Activated effector memory CD4-positive, alpha-beta T cell treated with anti-CD3 and anti-CD28 coated beads, Interleukin-2, amount 50 U/mL, for 16 hours (primary cell): ENCODE results near the gene CREB5.

Experiments
- DNase-seq: peaks from one replicate; pipeline ENCODE4 v3.0.0-alpha.2; 2020

The CREB5 gene

GRCh38 chr7:28873365-28873764 lies 461.0 kb downstream of the CREB5 start:
- DNase-seq: no peak

- DNase-seq: no peak
Observed at GRCh38 chr7:28874001-28874400, 461.7 kb downstream of the CREB5 start.
